RWPE2 (cell line): Measurements from ENCODE around the gene FOXN3.
"Not testable (repeated sequence)": the region's sequence is repeated elsewhere in the genome, so short reads cannot be mapped to it uniquely, and the experiment has no call there.

ENCODE experiments used
- ATAC-seq: fragments of 200-7000 bp; cut with Tn5 transposase; 3 replicates; pipeline ENCODE4 v1.9.1; 2021; ENCODE audit warnings: low read depth
- DNase-seq: peaks from one replicate; pipeline ENCODE4 v3.0.0-alpha.2; 2020; ENCODE audit warnings: low spot score
- H3K27ac ChIP-seq: fragments of 450-650 bp; 2 replicates; pipeline ENCODE4 v1.5.1; 2017; ENCODE audit warnings: mild to moderate bottlenecking; ENCODE audit not compliant: poor library complexity, severe bottlenecking
- H3K27me3 ChIP-seq: fragments of 250-450 bp; sonication (Bioruptor Pico); 2 replicates; pipeline ENCODE4 v1.5.1; 2021; ENCODE audit warnings: mild to moderate bottlenecking, moderate library complexity; ENCODE audit not compliant: insufficient read depth, poor library complexity, severe bottlenecking
- H3K36me3 ChIP-seq: fragments of 250-450 bp; sonication (Bioruptor Pico); 2 replicates; pipeline ENCODE4 v1.5.1; 2020; ENCODE audit warnings: low read depth, mild to moderate bottlenecking, moderate library complexity
- H3K4me1 ChIP-seq: fragments of 250-450 bp; sonication (Bioruptor Pico); 2 replicates; pipeline ENCODE4 v1.5.1; 2021; ENCODE audit warnings: mild to moderate bottlenecking, moderate library complexity; ENCODE audit not compliant: insufficient read depth, poor library complexity, severe bottlenecking
- H3K4me3 ChIP-seq: fragments of 250-450 bp; sonication (Bioruptor Pico); 2 replicates; pipeline ENCODE4 v1.5.1; 2021; ENCODE audit warnings: mild to moderate bottlenecking, moderate library complexity; ENCODE audit not compliant: severe bottlenecking
- H3K9me3 ChIP-seq: fragments of 250-450 bp; sonication (Bioruptor Pico); 2 replicates; pipeline ENCODE4 v1.5.1; 2021; ENCODE audit warnings: mild to moderate bottlenecking, moderate library complexity; ENCODE audit not compliant: severe bottlenecking
- TF ChIP-seq, protein P1 (sequence below): fragments of 450-650 bp; IDR thresholded peaks from one replicate; pipeline ENCODE4 v1.5.1; 2017; ENCODE audit warnings: mild to moderate bottlenecking, moderate library complexity; ENCODE audit not compliant: poor library complexity, severe bottlenecking

FOXN3 gene

DNA sequence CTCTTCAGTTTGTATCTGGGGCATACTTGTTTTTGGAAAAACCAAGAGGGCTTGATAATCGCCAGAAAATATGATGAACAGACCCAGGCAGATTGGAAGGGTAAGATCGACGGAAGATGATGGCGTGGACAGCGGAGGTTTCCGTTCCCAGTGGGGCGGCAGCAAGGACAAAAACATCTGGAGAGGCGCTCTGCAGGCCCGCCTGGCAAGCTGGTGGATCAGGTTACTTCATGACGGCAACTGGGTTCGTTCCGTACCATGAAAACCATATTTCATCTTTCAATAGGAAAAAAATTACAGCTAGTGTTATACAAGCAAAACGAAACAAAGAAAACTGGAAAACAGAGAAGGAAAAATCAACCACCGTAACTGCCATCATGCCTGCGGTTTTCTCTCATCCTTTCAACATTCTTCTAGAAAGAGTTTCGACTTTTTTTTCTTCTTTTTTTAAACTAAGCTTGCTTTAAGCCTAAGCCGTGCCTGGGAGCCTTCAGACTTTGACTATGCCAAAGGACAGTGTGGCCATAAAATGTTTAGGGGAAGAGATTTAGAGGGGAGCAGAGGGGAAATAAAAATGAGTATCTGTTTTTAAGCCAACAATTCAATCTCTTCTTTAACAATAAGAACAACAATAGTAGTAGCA, 210.5 kb downstream of the FOXN3 start:
- Histone ChIP-seq H3K4me3 (no peak overlapping the region), H3K27me3 (no peaks in the 10 kb centered on the region), H3K36me3 (no peaks in the 10 kb centered on the region), H3K4me1 (no peaks in the 10 kb centered on the region), H3K9me3 (no peaks in the 10 kb centered on the region), H3K27ac (no peak overlapping the region)
- DNase-seq (no peak), ATAC-seq (no peak)
- TF ChIP-seq, protein P1, sequence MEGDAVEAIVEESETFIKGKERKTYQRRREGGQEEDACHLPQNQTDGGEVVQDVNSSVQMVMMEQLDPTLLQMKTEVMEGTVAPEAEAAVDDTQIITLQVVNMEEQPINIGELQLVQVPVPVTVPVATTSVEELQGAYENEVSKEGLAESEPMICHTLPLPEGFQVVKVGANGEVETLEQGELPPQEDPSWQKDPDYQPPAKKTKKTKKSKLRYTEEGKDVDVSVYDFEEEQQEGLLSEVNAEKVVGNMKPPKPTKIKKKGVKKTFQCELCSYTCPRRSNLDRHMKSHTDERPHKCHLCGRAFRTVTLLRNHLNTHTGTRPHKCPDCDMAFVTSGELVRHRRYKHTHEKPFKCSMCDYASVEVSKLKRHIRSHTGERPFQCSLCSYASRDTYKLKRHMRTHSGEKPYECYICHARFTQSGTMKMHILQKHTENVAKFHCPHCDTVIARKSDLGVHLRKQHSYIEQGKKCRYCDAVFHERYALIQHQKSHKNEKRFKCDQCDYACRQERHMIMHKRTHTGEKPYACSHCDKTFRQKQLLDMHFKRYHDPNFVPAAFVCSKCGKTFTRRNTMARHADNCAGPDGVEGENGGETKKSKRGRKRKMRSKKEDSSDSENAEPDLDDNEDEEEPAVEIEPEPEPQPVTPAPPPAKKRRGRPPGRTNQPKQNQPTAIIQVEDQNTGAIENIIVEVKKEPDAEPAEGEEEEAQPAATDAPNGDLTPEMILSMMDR = no peak

DNA sequence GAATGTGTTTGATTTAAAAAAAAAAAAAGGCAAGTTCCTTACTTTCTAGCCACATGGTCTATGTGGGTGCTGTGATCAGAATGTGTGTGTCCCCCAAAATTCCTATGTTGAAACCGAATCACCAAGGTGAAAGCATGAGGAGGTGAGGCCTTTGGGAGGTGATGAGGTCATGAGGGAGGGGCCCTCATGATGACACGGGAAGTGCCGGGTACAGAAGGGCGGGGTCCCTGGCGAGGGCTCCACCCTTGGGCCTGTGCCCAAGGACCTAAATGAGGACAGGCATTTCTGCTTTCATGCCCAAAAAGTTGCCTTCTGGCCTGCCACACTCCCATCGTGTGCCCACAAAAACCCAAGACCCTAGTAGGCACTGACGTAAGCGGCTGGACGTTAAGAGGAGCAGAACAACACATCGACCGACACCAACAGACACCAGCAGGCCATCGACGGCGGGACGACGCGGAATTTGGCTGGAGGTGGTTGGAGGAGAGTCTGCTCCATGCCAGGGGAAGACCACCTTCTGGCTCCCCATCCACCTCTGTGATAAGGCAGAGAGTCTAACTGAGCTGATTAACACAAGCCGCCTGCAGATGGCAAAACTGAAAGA, 211.8 kb downstream of the FOXN3 start:
- no peaks in the 10 kb centered on the region for H3K36me3 ChIP-seq
- DNase-seq = no peak
- H3K4me3 ChIP-seq = no peak overlapping the region
- H3K9me3 ChIP-seq = no peaks in the 10 kb centered on the region
- TF ChIP-seq, protein P1 = no peak
- H3K4me1 ChIP-seq = no peaks in the 10 kb centered on the region
- no peaks in the 10 kb centered on the region for H3K27me3 ChIP-seq
- ATAC-seq = no peak
- H3K27ac ChIP-seq = no peak overlapping the region

DNA sequence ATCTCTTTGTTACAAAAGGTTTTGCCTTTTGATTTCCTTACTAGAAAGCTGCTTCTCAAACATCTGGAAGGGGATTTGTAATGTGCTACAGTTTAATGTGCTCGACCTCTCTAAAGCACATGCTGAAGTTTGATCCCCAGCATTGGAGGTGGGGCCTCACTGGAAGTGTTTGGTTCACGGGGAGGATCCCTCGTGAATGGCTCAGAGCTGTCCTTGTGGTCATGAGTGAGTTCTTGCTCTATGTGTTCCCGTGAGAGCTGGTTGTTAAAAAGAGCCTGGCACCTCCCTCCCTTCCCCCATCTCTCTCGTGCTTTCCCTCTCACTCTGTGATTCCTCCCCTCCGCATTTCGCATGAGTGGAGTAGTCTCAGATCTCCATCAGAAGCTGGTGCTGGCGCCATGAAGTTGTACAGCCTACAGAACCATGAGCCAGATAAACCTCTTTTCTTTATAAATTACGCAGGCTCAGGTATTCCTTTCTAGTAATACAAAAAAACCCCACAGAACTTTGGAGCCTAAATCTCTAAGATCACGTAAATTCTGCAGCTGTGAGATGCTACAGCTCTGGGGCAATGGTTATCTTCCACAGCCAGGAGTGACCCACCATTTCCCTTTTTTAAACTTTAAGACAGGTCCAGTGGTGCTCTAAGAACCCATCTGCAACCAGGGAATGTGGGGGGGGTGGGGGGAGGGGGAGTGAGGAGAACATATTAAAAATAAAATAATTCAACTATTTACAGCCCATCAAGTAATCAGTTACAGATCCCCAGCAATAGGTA, 214.4 kb downstream of the FOXN3 start:
- Histone ChIP-seq H3K4me3 (no peak overlapping the region), H3K9me3 (no peaks in the 10 kb centered on the region), H3K4me1 (no peaks in the 10 kb centered on the region), H3K36me3 (no peaks in the 10 kb centered on the region), H3K27me3 (no peaks in the 10 kb centered on the region), H3K27ac (no peak overlapping the region)
- TF ChIP-seq, protein P1 = no peak
- no peak for ATAC-seq
- DNase-seq = no peak

- H3K4me3 ChIP-seq = no peak overlapping the region
- H3K27ac ChIP-seq = no peak overlapping the region
- no peaks in the 10 kb centered on the region for H3K27me3 ChIP-seq
- H3K9me3 ChIP-seq = no peaks in the 10 kb centered on the region
- H3K36me3 ChIP-seq = no peaks in the 10 kb centered on the region
- no peaks in the 10 kb centered on the region for H3K4me1 ChIP-seq
- no peak for ATAC-seq
- TF ChIP-seq, protein P1 = no peak
- DNase-seq = no peak
Measured at GRCh38 chr14:89201645-89202044, 215.4 kb downstream of the FOXN3 start.

DNA sequence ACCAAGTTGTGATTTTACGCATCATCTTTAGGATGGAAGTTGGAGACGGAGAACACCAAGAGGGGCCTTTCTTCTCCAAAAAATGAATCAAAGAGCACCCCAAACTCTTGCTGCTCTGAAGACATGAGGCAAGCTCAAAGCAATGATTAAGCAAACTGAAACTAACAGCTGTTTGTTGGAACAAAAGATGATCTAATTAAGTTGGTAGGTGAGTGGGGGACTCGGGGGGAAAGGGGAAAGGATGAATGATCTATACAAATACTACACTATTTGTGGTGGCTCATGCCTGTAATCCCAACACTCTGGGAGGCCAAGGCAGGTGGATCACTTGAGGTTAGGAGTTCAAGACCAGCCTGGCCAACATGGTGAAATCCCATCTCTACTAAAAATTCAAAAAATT, 217.7 kb downstream of the FOXN3 start:
- H3K27ac ChIP-seq, H3K36me3 ChIP-seq, H3K27me3 ChIP-seq, H3K4me3 ChIP-seq, ATAC-seq, H3K4me1 ChIP-seq, H3K9me3 ChIP-seq, DNase-seq: not testable (repeated sequence)
